NB4 (cell line): Measurements from ENCODE around the gene FMN2.

Experiments
- MYC ChIP-seq: IDR thresholded peaks from 2 replicates; pipeline ENCODE4 v1.6.1; 2011; ENCODE audit warnings: low read depth, low read length
- TF ChIP-seq, protein P1 (sequence below): IDR thresholded peaks from one replicate; pipeline ENCODE4 v1.5.1; 2012; ENCODE audit warnings: low read depth, low read length
- TF ChIP-seq, protein P2 (sequence below): IDR thresholded peaks from 2 replicates; pipeline ENCODE4 v1.6.1; 2011; ENCODE audit warnings: low read depth, low read length

DNA sequence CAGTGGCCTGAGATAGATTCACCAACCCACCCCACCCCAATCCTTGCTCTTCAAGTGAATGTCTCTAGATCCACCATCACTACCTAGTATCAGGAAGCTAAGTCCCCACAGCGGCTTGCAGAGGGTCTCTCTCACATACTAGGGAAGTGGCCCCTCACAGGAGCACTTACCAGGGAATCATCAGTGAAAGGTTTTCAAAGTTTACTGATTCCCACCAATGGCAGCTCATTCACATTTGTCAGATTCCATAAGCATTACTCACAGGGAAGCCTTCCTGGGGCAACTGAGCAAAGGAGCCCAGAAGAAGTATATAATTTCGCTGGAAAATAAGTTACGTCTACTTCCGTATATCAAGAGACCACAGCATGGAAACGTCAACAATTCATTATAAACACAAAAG lies 399.5 kb downstream of the FMN2 start:
- TF ChIP-seq, protein P1, sequence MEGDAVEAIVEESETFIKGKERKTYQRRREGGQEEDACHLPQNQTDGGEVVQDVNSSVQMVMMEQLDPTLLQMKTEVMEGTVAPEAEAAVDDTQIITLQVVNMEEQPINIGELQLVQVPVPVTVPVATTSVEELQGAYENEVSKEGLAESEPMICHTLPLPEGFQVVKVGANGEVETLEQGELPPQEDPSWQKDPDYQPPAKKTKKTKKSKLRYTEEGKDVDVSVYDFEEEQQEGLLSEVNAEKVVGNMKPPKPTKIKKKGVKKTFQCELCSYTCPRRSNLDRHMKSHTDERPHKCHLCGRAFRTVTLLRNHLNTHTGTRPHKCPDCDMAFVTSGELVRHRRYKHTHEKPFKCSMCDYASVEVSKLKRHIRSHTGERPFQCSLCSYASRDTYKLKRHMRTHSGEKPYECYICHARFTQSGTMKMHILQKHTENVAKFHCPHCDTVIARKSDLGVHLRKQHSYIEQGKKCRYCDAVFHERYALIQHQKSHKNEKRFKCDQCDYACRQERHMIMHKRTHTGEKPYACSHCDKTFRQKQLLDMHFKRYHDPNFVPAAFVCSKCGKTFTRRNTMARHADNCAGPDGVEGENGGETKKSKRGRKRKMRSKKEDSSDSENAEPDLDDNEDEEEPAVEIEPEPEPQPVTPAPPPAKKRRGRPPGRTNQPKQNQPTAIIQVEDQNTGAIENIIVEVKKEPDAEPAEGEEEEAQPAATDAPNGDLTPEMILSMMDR = no peak
- TF ChIP-seq, protein P2, sequence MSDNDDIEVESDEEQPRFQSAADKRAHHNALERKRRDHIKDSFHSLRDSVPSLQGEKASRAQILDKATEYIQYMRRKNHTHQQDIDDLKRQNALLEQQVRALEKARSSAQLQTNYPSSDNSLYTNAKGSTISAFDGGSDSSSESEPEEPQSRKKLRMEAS = no peak
- no peak for TF ChIP-seq MYC
